ENCODE results near the gene HCN2. TPM values are rescaled to one million over a fixed set of nuclear protein-coding genes. Genes with fewer than 3 reads are reported as not detected.

Gene HCN2
- total RNA-seq, 1 donor from 2014 or later = 0.16 TPM

GRCh38 chr19:633786-634639 is 44.3 kb downstream of the HCN2 start:
- no peak for DNase-seq (ENCODE audit: low spot score)

GRCh38 chr19:634975-635652 is 45.4 kb downstream of the HCN2 start:
- no peak for DNase-seq (ENCODE audit: low spot score)

- DNase-seq (ENCODE audit: low spot score) = no peak
Measured at GRCh38 chr19:638906-639252, 49.2 kb downstream of the HCN2 start.

GRCh38 chr19:639253-640160 is 49.8 kb downstream of the HCN2 start, which contains the start of gene FGF22:
Gene FGF22, plus strand, starts transcription at chr19:639879. Its CDS starts 47 bp downstream, at chr19:639926.
- peak; percentile 98 for DNase-seq (ENCODE audit: low spot score)

- DNase-seq (ENCODE audit: low spot score) = no peak
Measured at GRCh38 chr19:640161-640558, 50.5 kb downstream of the HCN2 start.

- DNase-seq (ENCODE audit: low spot score) = no peak
Measured at GRCh38 chr19:640606-641189, 51.0 kb downstream of the HCN2 start.

GRCh38 chr19:641702-642101 is 52.0 kb downstream of the HCN2 start:
- no peak for DNase-seq (ENCODE audit: low spot score)

- DNase-seq (ENCODE audit: low spot score) = no peak
Measured at GRCh38 chr19:642767-643727, 53.4 kb downstream of the HCN2 start.

- DNase-seq (ENCODE audit: low spot score) = no peak
Measured at GRCh38 chr19:643736-644135, 54.1 kb downstream of the HCN2 start.

GRCh38 chr19:644363-644762 is 54.7 kb downstream of the HCN2 start:
- no peak for DNase-seq (ENCODE audit: low spot score)

GRCh38 chr19:644789-645188 is 55.1 kb downstream of the HCN2 start:
- no peak for DNase-seq (ENCODE audit: low spot score)

- DNase-seq (ENCODE audit: low spot score) = no peak
Measured at GRCh38 chr19:645912-646778, 56.5 kb downstream of the HCN2 start.

- no peak for DNase-seq (ENCODE audit: low spot score)
Measured at GRCh38 chr19:646779-647565, 57.3 kb downstream of the HCN2 start.

GRCh38 chr19:647566-648284 is 58.0 kb downstream of the HCN2 start:
- no peak for DNase-seq (ENCODE audit: low spot score)

GRCh38 chr19:648305-648704 is 58.6 kb downstream of the HCN2 start:
- DNase-seq (ENCODE audit: low spot score) = no peak

- DNase-seq (ENCODE audit: low spot score) = no peak
Measured at GRCh38 chr19:648904-649801, 59.5 kb downstream of the HCN2 start.

- no peak for DNase-seq (ENCODE audit: low spot score)
Measured at GRCh38 chr19:650121-650520, 60.4 kb downstream of the HCN2 start.
